NCI-H460 (cell line): Measurements from ENCODE around the gene NRG4. TPM values are rescaled to one million over a fixed set of nuclear protein-coding genes. Genes with fewer than 3 reads are reported as not detected.
"Not testable (repeated sequence)": the region's sequence is repeated elsewhere in the genome, so short reads cannot be mapped to it uniquely, and the experiment has no call there.

Experiments used
- DNase-seq: peaks from one replicate; pipeline ENCODE4 v3.0.0-alpha.2; 2016; ENCODE audit warnings: low read depth; ENCODE audit errors: extremely low read depth
- total RNA-seq: library from RNA; depleted of rRNA; stranded (reverse); fragments of >200 nt; shearing (Covaris generic); gene quantifications from 2 replicates; pipeline ENCODE4 v1.2.3, GENCODE V29; 2014

NRG4 gene
- total RNA-seq, 1 experiment from 2014 or later = 18.5 TPM

- peak; percentile 28 for DNase-seq
Measured at GRCh38 chr15:75928680-75929608, 83.3 kb downstream of the NRG4 start.

- no peak for DNase-seq
Measured at GRCh38 chr15:75927601-75928000, 84.6 kb downstream of the NRG4 start.

- no peak for DNase-seq
Measured at GRCh38 chr15:75926931-75927330, 85.3 kb downstream of the NRG4 start.

- no peak for DNase-seq
Measured at GRCh38 chr15:75925440-75925839, 86.8 kb downstream of the NRG4 start.

GRCh38 chr15:75924576-75924975, 87.6 kb downstream of the NRG4 start:
- DNase-seq = no peak

GRCh38 chr15:75923756-75924155, 88.5 kb downstream of the NRG4 start:
- no peak for DNase-seq

- DNase-seq = no peak
Measured at GRCh38 chr15:75921732-75922703, 90.2 kb downstream of the NRG4 start.

- no peak for DNase-seq
Measured at GRCh38 chr15:75920079-75920478, 92.1 kb downstream of the NRG4 start.

GRCh38 chr15:75918135-75918534, 94.1 kb downstream of the NRG4 start:
- DNase-seq = no peak

- DNase-seq = no peak
Measured at GRCh38 chr15:75916978-75917377, 95.2 kb downstream of the NRG4 start.

GRCh38 chr15:75910355-75910754, 101.9 kb downstream of the NRG4 start:
- DNase-seq = not testable (repeated sequence)

- DNase-seq = no peak
Measured at GRCh38 chr15:75905231-75905630, 107.0 kb downstream of the NRG4 start.

- peak; percentile 82 for DNase-seq
Measured at GRCh38 chr15:75903331-75904239, 108.6 kb downstream of the NRG4 start, which contains the start of gene FBXO22. FBXO22 (plus strand) TSS chr15:75903878; CDS start chr15:75903964, 86 bp downstream.

GRCh38 chr15:75902129-75902557, 110.1 kb downstream of the NRG4 start:
- DNase-seq = no peak

GRCh38 chr15:75900577-75900976, 111.6 kb downstream of the NRG4 start:
- no peak for DNase-seq

GRCh38 chr15:75895731-75896130, 116.5 kb downstream of the NRG4 start:
- no peak for DNase-seq

- DNase-seq = no peak
Measured at GRCh38 chr15:75891895-75892294, 120.3 kb downstream of the NRG4 start.
